HG03354 (cell line): ENCODE data around the gene NF1.
"Not testable (repeated sequence)": the region's sequence is repeated elsewhere in the genome, so short reads cannot be mapped to it uniquely, and the experiment has no call there.

ENCODE experiments used
- ATAC-seq: cut with Tn5 transposase; IDR thresholded peaks from one replicate; pipeline ENCODE4 v1.9.1; 2021; ENCODE audit warnings: mild to moderate bottlenecking; ENCODE audit not compliant: unreplicated experiment, poor library complexity, severe bottlenecking

The NF1 gene

GRCh38 chr17:31287932-31288331 is 193.2 kb downstream of the NF1 start:
- not testable (repeated sequence) for ATAC-seq

- no peak for ATAC-seq
Measured at GRCh38 chr17:31289790-31290189, 195.0 kb downstream of the NF1 start.

- no peak for ATAC-seq
Measured at GRCh38 chr17:31291820-31292219, 197.0 kb downstream of the NF1 start.

GRCh38 chr17:31293581-31293980 is 198.8 kb downstream of the NF1 start:
- ATAC-seq, result no peak

- ATAC-seq, result no peak
Measured at GRCh38 chr17:31294231-31294630, 199.5 kb downstream of the NF1 start.

- no peak for ATAC-seq
Measured at GRCh38 chr17:31294820-31295488, 200.2 kb downstream of the NF1 start.

- no peak for ATAC-seq
Measured at GRCh38 chr17:31295489-31295871, 200.7 kb downstream of the NF1 start.

GRCh38 chr17:31296142-31296541 is 201.4 kb downstream of the NF1 start:
- ATAC-seq, result no peak

GRCh38 chr17:31297090-31297489 is 202.3 kb downstream of the NF1 start, which contains the start of gene OMG:
Gene OMG (minus strand): TSS chr17:31297239. CDS start chr17:31296331, 908 bp downstream.
- ATAC-seq, result no peak

- no peak for ATAC-seq
Measured at GRCh38 chr17:31299624-31300023, 204.8 kb downstream of the NF1 start.

GRCh38 chr17:31307640-31308039 is 212.9 kb downstream of the NF1 start:
- no peak for ATAC-seq

GRCh38 chr17:31308372-31309334 is 213.9 kb downstream of the NF1 start:
- no peak for ATAC-seq

- peak; percentile 48 for ATAC-seq
Measured at GRCh38 chr17:31309556-31309955, 214.8 kb downstream of the NF1 start.

- ATAC-seq, result no peak
Measured at GRCh38 chr17:31310260-31310659, 215.5 kb downstream of the NF1 start.

GRCh38 chr17:31310886-31311285 is 216.1 kb downstream of the NF1 start:
- no peak for ATAC-seq

- ATAC-seq, result no peak
Measured at GRCh38 chr17:31311526-31311925, 216.7 kb downstream of the NF1 start.

GRCh38 chr17:31312223-31312622 is 217.4 kb downstream of the NF1 start:
- not testable (repeated sequence) for ATAC-seq

GRCh38 chr17:31313982-31314781 is 219.4 kb downstream of the NF1 start, which contains the start of gene EVI2B:
Gene EVI2B (minus strand): TSS chr17:31314054. CDS start chr17:31305609, 8,445 bp downstream.
- ATAC-seq, result peak; percentile 32

- no peak for ATAC-seq
Measured at GRCh38 chr17:31314782-31315100, 220.0 kb downstream of the NF1 start.

GRCh38 chr17:31318298-31318801 is 223.6 kb downstream of the NF1 start:
- ATAC-seq, result peak; percentile 41
